Endothelial cell of umbilical vein (primary cell): ENCODE data around the gene CDKL2. TPM values are rescaled to one million over a fixed set of nuclear protein-coding genes. Genes with fewer than 3 reads are reported as not detected.

Experiments
- BruUV-seq: library from RNA; stranded (reverse); fragments of 400-500 nt; replicated peaks from 2 replicates; lab custom pipeline; 2021; lab: Mats Ljungman, UMichigan
- CTCF ChIA-PET: fragments of 300-600, 350-600 bp; sonication (Branson Sonifier 250); formaldehyde crosslinking; loops from one replicate; lab custom pipeline; 2021; ENCODE audit warnings: antibody characterized with exemption, inconsistent platforms; lab: Charles Lee
- POLR2A ChIA-PET: fragments of 300-600, 350-600 bp; sonication (Branson Sonifier 250); formaldehyde crosslinking; loops from one replicate; lab custom pipeline; 2021; ENCODE audit warnings: antibody characterized with exemption, inconsistent platforms; lab: Charles Lee
- DNase-seq: peaks from one replicate; pipeline ENCODE4 v3.0.0-alpha.2; 2011; ENCODE audit warnings: low read depth, low spot score
- FAIRE-seq: peaks from 2 replicates; lab custom pipeline; 2011; peaks lifted over from hg19 to GRCh38; lab: Jason Lieb, UNC
- H2AFZ ChIP-seq: 2 replicates; pipeline ENCODE4 v1.6.0; 2012; ENCODE audit warnings: low read depth, low read length, control low read depth, inconsistent platforms
- H3K27ac ChIP-seq: 2 replicates; pipeline ENCODE4 v1.5.1; 2011; ENCODE audit warnings: low read depth, mild to moderate bottlenecking, control low read depth, low read length, moderate library complexity; ENCODE audit not compliant: insufficient read depth
- H3K27me3 ChIP-seq, 2 experiments: 2 replicates each; pipeline versions ENCODE4 v1.6.0 to v1.6.1; 2011; ENCODE audit warnings: low read length in 2 of 2, mixed read lengths in 1 of 2; ENCODE audit not compliant: control insufficient read depth in 2 of 2, insufficient read depth in 2 of 2
- H3K36me3 ChIP-seq, 2 experiments: 2 replicates in 1 of 2; 3 replicates in 1 of 2; pipeline ENCODE4 v1.5.1; 2011; ENCODE audit warnings: low read length in 2 of 2, mild to moderate bottlenecking in 1 of 2, moderate library complexity in 1 of 2; ENCODE audit not compliant: control insufficient read depth in 2 of 2, insufficient read depth in 2 of 2; ENCODE audit errors: extremely low read depth in 1 of 2
- H3K4me1 ChIP-seq: 3 replicates; pipeline ENCODE4 v1.5.1; 2011; ENCODE audit warnings: mild to moderate bottlenecking, low read length; ENCODE audit not compliant: control insufficient read depth, insufficient read depth; ENCODE audit errors: extremely low read depth
- H3K4me2 ChIP-seq: 2 replicates; pipeline ENCODE4 v1.6.1; 2011; ENCODE audit warnings: low read length, control low read depth, mixed read lengths; ENCODE audit not compliant: insufficient read depth
- H3K4me3 ChIP-seq, 3 experiments: fragments of 200-600 bp in 1 of 3; sonication (generic), shearing (Covaris generic) in 1 of 3; replicated peaks in 1 of 3; 2 replicates each; pipeline ENCODE4 v1.5.1; 2011 to 2016; ENCODE audit warnings: control low read depth in 3 of 3, low read length in 3 of 3, mild to moderate bottlenecking in 2 of 3, inconsistent platforms in 1 of 3, low read depth in 1 of 3, moderate library complexity in 1 of 3; ENCODE audit not compliant: insufficient read depth in 1 of 3
- H3K79me2 ChIP-seq: 2 replicates; pipeline ENCODE4 v1.6.0; 2012; ENCODE audit warnings: low read length, inconsistent platforms; ENCODE audit not compliant: control insufficient read depth, insufficient read depth
- H3K9ac ChIP-seq: replicated peaks from 2 replicates; pipeline ENCODE3; 2011; ENCODE audit warnings: low read length, control low read depth; ENCODE audit not compliant: insufficient read depth; ENCODE audit errors: extremely low read depth
- H3K9me1 ChIP-seq: replicated peaks from 3 replicates; pipeline ENCODE4 v1.6.0; 2011; ENCODE audit warnings: mild to moderate bottlenecking, low read length; ENCODE audit not compliant: control insufficient read depth, insufficient read depth; ENCODE audit errors: extremely low read depth
- H3K9me3 ChIP-seq: replicated peaks from 2 replicates; pipeline ENCODE4 v1.5.1; 2012; ENCODE audit warnings: low read length, inconsistent platforms; ENCODE audit not compliant: control insufficient read depth, insufficient read depth
- H4K20me1 ChIP-seq: replicated peaks from 2 replicates; pipeline ENCODE3; 2011; ENCODE audit warnings: mild to moderate bottlenecking, low read length; ENCODE audit not compliant: control insufficient read depth, insufficient read depth; ENCODE audit errors: extremely low read depth
- CTCF ChIP-seq, 2 donors: IDR thresholded peaks; 1 replicate in 1 of 2; 2 replicates in 1 of 2; pipeline ENCODE4 v1.5.1; 2011; ENCODE audit warnings: low read length in 2 of 2, mild to moderate bottlenecking in 2 of 2, moderate library complexity in 2 of 2, control low read depth in 1 of 2, inconsistent platforms in 1 of 2, low read depth in 1 of 2; ENCODE audit not compliant: insufficient read depth in 1 of 2; ENCODE audit errors: extremely low read depth in 1 of 2
- EZH2 ChIP-seq: IDR thresholded peaks from 2 replicates; pipeline ENCODE4 v1.6.1; 2012; ENCODE audit warnings: borderline replicate concordance, low read depth, mild to moderate bottlenecking, moderate library complexity, low read length, inconsistent platforms; ENCODE audit not compliant: severe bottlenecking
- FOS ChIP-seq: IDR thresholded peaks from 2 replicates; pipeline ENCODE4 v1.6.1; 2011; ENCODE audit warnings: mild to moderate bottlenecking, low read length, moderate library complexity, borderline replicate concordance; ENCODE audit not compliant: insufficient read depth
- GATA2 ChIP-seq: IDR thresholded peaks from 2 replicates; pipeline ENCODE4 v1.7.0; 2011; ENCODE audit warnings: low read depth, mild to moderate bottlenecking, moderate library complexity, mixed read lengths, low read length; ENCODE audit not compliant: insufficient read length, insufficient read depth
- JUN ChIP-seq: IDR thresholded peaks from 2 replicates; pipeline ENCODE4 v1.6.1; 2011; ENCODE audit warnings: borderline replicate concordance, low read depth; ENCODE audit not compliant: insufficient read length, insufficient read depth
- MAX ChIP-seq: IDR thresholded peaks from 2 replicates; pipeline ENCODE4 v1.6.1; 2011; ENCODE audit not compliant: insufficient read depth, insufficient read length
- MYC ChIP-seq: IDR thresholded peaks from one replicate; pipeline ENCODE4 v1.6.1; 2011; ENCODE audit warnings: mild to moderate bottlenecking, low read depth, low read length
- POLR2A ChIP-seq: IDR thresholded peaks from 2 replicates; pipeline ENCODE4 v1.6.1; 2012; ENCODE audit warnings: low read depth, mild to moderate bottlenecking, control low read depth, low read length
- POLR2AphosphoS5 ChIP-seq: IDR thresholded peaks from 2 replicates; pipeline ENCODE4 v1.6.1; 2012; ENCODE audit warnings: low read depth, mild to moderate bottlenecking, control low read depth, low read length, moderate library complexity; ENCODE audit not compliant: insufficient read depth
- dilution Hi-C: fragments of 300-500 bp; cut with MboI; formaldehyde crosslinking; loops from one replicate; pipeline ENCODE4 v1.15.0; 2019; ENCODE audit warnings: low sequenced_read_pairs; ENCODE audit not compliant: extremely low pct_ligation_motif_present
- intact Hi-C: fragments of 100-400 bp; cut with micrococcal nuclease; formaldehyde crosslinking; loops from one replicate; pipeline ENCODE4 v1.10.0; 2022
- polyA plus RNA-seq, 4 experiments: library from polyadenylated mRNA; depleted of rRNA in 3 of 4; stranded (reverse) in 3 of 4; unstranded in 1 of 4; fragments of >200 nt; gene quantifications; 2 replicates each; pipeline versions ENCODE4 v1.2.1 to v1.2.3, GENCODE V29; 2011 to 2012; ENCODE audit warnings: missing spikeins in 1 of 4
- total RNA-seq: library from RNA; stranded (reverse); gene quantifications from 2 replicates; pipeline ENCODE4 v1.2.3, GENCODE V29; 2021

CDKL2 gene
- total and polyA plus RNA-seq, 2 donors (not counting 3 experiments of a cell fraction or from before 2014, with no cell fraction given), result 0.23 to 0.55 TPM

GRCh38 chr4:75557696-75558095 lies 72.6 kb downstream of the CDKL2 start:
- no peak for TF ChIP-seq MAX
- no peak for TF ChIP-seq EZH2
- no peak for TF ChIP-seq POLR2A
- no peak for TF ChIP-seq MYC
- no peak for TF ChIP-seq JUN
- TF ChIP-seq POLR2AphosphoS5, result no peak

GRCh38 chr4:75555294-75556164 lies 74.8 kb downstream of the CDKL2 start, which contains the start of gene ODAPH:
Gene ODAPH (plus strand): TSS chr4:75556066. CDS start chr4:75556083, 17 bp downstream.
- H3K27me3 ChIP-seq, result peaks cover 2 to 20% of the 10 kb centered on the region in 2 experiments
- dilution Hi-C loops, result no loop called here
- TF ChIP-seq POLR2A (no peak), EZH2 (no peak), CTCF (IDR thresholded peaks at IDR 0.05; ENCODE audit: extremely low read depth in 1 of 2, insufficient read depth in 1 of 2, low read depth in 1 of 2, low read length in 2 of 2) (no peak), FOS (no peak), POLR2AphosphoS5 (no peak), JUN (no peak), MAX (no peak), GATA2 (no peak), MYC (no peak)
- no peaks in the 10 kb centered on the region for H3K9me1 ChIP-seq
- no peak within 1 kb of the TSS for H2AFZ ChIP-seq
- no peak within 1 kb of the TSS for H3K9ac ChIP-seq
- no peak within 1 kb of the TSS for H3K4me3 ChIP-seq
- ChIA-PET POLR2A (no interaction called here), CTCF (interaction anchor here (0.9 to 2.3 kb wide), 2 partner anchors 293 to 339 kb away, joined by 3 to 8 read pairs; no protein-coding TSS in a partner anchor)
- H3K4me1 ChIP-seq, result no peaks in the 10 kb centered on the region
- BruUV-seq, result no TSS peak
- H3K9me3 ChIP-seq, result no peaks in the 10 kb centered on the region
- intact Hi-C loops, result no loop called here
- no peak within 1 kb of the TSS for H3K27ac ChIP-seq
- no peaks in the 10 kb centered on the region for H3K79me2 ChIP-seq
- no peak for DNase-seq
- FAIRE-seq, result no peak
- no peaks in the 10 kb centered on the region for H4K20me1 ChIP-seq
- H3K4me2 ChIP-seq, result no peak within 1 kb of the TSS
- no peaks in the 10 kb centered on the region for H3K36me3 ChIP-seq

More at GRCh38 chr4:75557696-75558095, 72.6 kb downstream of the CDKL2 start:
- no peaks in the 10 kb centered on the region for H3K9me3 ChIP-seq
- no peaks in the 10 kb centered on the region for H4K20me1 ChIP-seq
- H3K79me2 ChIP-seq, result no peaks in the 10 kb centered on the region
- no peaks in the 10 kb centered on the region for H3K4me1 ChIP-seq
- dilution Hi-C loops, result no loop called here
- no peak overlapping the region for H3K4me2 ChIP-seq
- intact Hi-C loops, result no loop called here
- no peak overlapping the region for H3K4me3 ChIP-seq
- no peak overlapping the region for H3K9ac ChIP-seq
- BruUV-seq, result no TSS peak
- DNase-seq, result no peak
- CTCF ChIA-PET, result interaction anchor here (1.4 to 2.3 kb wide), 2 partner anchors 20 to 290 kb away, joined by 5 to 8 read pairs; no protein-coding TSS in a partner anchor
- H3K9me1 ChIP-seq, result no peaks in the 10 kb centered on the region
- no peak overlapping the region for H2AFZ ChIP-seq
- no peaks in the 10 kb centered on the region for H3K36me3 ChIP-seq
- H3K27me3 ChIP-seq, result peaks cover 2 to 21% of the 10 kb centered on the region in 2 experiments
- POLR2A ChIA-PET, result no interaction called here
- H3K27ac ChIP-seq, result no peak overlapping the region
- no peak for FAIRE-seq
